HG03025 (cell line): ENCODE measurements around the gene VARS1.

Experiments
- ATAC-seq: cut with Tn5 transposase; IDR thresholded peaks from one replicate; pipeline ENCODE4 v1.9.1; 2021; ENCODE audit warnings: mild to moderate bottlenecking, moderate library complexity; ENCODE audit not compliant: unreplicated experiment, low FRiP score

VARS1 gene

GRCh38 chr6:31775633-31776484 lies 19.7 kb downstream of the VARS1 start:
- ATAC-seq: no peak

GRCh38 chr6:31775184-31775583 lies 20.4 kb downstream of the VARS1 start:
- no peak for ATAC-seq

GRCh38 chr6:31771992-31772358 lies 23.6 kb downstream of the VARS1 start:
- no peak for ATAC-seq

GRCh38 chr6:31770860-31771259 lies 24.7 kb downstream of the VARS1 start:
- no peak for ATAC-seq

DNA sequence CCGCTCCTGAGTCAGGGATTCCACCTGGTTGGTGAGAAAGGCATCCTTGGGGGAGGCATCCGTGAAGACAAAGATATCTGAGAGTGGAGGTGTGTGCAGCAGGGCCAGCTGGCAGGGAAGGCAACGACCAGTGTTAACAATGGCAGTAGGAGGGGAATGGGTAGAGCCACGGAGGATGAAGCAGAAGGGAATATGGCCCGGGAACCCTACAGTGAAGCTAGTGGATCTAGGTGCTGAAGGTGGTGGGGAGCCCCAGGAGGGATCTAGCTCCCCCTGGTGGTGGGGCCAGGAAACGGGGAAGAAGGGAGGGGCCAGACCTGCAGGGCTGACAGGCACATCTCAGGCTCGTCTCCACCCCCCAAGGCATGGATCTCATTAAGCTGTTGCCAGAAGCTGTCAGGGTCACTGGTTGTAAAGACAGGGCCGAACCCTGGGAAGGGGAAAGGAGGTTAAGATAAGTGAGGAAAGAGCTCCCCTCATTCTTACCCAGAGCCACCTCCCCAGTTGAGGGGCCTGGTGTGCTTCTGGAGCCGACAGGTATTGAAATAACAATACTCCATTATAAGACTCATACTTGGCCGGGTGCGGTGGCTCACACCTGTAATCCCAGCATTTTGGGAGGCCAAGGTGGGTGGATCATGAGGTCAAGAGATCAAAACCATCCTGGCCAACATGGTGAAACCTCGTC lies 25.7 kb downstream of the VARS1 start:
- no peak for ATAC-seq

- ATAC-seq: no peak
These were observed 26.9 kb downstream of the VARS1 start for GRCh38 chr6:31768363-31769257.

DNA sequence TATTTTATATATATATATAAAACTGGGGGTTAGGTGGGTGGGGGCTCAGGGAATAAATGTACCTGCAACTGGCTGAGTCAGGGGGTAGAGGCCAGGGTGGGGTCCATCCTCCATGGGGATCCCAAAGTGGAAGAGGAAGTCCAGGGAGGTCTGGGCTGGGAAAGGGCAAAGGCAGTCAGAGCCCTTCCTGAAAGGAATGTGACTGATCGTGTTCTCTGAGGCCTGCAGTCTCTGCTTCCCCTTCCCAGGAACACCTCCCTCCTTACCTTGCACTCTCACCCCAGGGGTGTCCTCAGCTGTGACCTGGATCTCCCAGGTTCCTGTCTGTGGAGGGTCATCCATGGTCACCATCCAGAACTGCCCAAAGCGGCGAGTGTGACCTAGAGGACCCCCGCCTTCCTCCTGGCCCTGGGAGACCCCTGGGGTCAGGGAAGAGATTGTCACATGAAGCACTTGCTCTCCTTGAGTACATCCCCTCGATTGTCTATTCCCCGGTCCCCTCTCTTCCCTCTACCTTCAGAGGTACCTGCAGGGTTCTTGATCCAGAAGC lies 28.4 kb downstream of the VARS1 start:
- ATAC-seq: no peak

GRCh38 chr6:31765910-31766794 lies 29.4 kb downstream of the VARS1 start:
- no peak for ATAC-seq

DNA sequence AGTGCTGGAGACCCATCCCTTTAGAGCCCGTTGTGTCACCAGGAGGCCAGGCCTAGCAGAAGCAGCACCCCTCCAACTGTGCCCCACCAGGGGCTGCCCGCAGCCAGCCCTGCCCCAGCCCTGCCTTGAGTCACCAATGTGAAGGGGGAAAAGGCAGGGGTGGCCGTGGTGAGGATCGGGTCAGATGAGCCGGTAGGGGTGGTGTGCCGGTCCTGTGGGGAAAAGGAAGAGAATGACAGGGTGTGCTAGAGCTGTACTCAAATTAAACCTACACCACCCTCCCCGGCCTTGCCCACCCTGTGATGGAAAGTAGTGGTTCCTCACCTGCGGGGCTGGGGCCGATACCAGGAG lies 30.0 kb downstream of the VARS1 start:
- ATAC-seq: no peak

DNA sequence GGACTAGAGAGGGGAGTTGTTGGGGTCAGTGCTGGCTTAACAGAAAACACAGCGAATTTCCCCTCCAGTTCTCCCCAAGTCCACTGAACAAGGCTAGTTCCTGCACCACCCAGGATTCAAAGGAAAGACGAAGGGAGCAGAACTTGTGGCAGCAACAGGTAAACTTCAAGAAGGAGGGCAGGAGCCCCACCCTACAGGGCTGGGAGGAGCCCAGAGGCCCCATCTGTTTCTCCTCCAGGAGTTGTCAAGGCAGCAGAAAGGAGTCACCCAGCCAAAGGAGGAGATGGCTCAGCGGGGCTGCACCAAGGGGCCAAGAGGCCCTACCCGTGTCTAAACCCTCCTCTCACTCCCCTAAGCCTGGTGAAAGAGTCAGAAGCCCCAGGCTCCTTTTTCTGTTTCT lies 31.4 kb downstream of the VARS1 start:
- ATAC-seq: no peak

DNA sequence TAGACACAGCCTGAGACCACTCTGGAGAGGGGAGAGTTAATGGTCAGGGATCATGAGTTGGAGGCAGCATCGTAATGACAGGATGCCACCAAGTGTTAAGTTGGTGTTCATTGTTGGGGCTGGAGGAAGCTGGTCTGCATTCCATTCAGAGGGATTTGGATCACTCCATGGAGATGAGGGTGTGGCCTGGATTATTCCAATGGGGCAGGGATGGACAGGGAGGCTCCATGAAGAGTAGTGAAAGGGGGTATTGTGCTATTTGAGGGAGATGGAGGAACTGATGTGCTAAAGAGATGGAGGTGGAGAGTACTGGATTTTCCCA lies 32.0 kb downstream of the VARS1 start:
- no peak for ATAC-seq

GRCh38 chr6:31762878-31763618 lies 32.5 kb downstream of the VARS1 start:
- no peak for ATAC-seq

- no peak for ATAC-seq
These were observed 33.2 kb downstream of the VARS1 start, which contains the start of gene SAPCD1 for GRCh38 chr6:31762356-31762755. Gene SAPCD1, plus strand, starts transcription at chr6:31762656. Its CDS starts 399 bp downstream, at chr6:31763055.

DNA sequence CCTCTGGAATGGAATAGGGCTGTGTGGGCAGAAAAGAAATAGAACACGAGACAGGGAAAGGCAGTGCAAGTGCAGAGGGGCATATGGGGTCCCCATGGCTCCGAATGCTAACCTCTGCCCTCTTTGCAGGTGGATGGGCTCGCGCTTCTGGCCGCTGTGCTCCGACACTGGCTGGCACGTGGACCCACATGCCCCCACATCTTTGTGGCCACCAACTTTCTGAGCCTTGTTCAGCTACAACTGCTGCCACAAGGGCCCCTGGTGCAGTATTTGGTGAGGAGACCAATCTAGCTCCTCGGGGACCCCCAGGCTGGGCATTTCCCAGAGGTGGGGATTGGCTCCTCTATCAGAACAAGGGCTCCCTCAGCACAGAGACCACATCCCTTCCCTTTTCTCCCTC lies 34.2 kb downstream of the VARS1 start:
- ATAC-seq: no peak

DNA sequence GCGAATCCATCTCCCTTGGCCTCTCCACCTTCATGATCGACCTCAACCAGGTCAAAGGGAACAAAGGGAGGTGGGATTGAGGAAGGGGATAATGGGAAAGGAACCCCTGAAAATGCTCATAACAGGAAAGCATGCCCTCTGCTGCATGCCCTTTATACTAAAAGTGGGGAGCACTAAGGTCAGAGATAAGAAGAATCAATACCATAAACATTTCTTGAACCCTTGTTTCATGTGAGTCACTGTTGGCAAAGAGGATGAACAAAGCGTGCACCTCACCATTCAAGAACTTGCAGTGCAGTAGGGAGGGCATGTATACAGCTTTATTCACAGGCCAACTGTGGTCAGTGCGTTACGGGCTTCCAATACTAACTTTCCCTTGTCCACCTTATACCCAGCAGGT lies 34.8 kb downstream of the VARS1 start:
- no peak for ATAC-seq

GRCh38 chr6:31758281-31758680 lies 37.3 kb downstream of the VARS1 start:
- ATAC-seq: no peak

DNA sequence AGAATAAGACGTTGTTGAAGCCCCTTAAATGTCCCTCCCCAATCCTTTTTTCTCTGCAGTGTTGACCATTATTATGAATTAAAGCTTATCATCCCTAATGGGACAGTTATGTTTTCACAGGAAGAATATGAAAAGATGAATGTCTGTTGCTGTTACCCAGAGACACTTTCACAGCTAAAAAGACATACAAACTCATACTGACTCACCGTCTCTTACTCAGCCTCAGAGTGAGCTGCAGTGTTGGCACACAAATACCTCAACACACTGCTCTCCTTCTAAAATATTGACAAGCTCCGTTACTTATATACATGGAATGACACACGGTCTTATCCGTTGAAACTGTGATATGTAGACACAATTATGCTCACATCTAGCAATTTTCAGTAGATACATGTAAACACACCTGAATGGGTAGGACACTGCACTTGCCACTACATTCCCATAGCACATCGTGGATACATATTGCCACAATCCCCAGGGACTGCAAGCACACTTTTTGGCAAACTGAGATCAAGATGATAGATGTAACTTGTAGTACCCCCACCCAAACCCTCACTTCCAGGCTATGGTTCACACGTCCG lies 42.7 kb downstream of the VARS1 start:
- ATAC-seq: no peak

DNA sequence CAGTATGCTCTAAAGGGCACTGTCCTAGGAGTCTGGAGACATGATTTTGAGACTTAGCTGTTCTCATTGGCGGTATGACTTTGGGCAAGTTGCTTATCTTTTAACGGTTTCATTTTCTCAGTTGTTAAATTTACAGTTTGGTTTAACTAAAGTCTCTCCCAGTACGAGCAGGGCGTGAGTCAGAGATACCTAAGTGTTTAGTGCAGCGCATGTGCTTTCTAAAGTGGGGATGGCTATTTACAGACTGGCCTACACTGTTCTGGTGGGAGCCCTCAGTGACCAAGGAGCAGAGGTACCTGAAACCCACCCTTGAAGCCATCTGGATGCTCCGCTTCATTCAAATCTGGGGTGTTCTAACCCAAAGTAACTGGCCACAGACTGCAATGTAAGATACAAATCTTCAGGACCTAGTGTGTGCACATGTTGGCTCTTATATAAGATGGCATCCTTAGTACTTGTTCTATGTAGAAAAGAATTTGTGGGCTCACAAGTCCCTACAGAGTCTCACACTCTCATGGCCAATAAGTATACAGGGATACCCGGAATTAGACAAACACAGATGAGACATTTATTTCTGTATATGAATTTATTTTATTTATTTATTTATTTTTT lies 45.0 kb downstream of the VARS1 start:
- no peak for ATAC-seq
